ENCODE results near the gene SLC24A3.
A peak's percentile ranks its signal among the peaks of the same experiment; 100 is the strongest.

The SLC24A3 gene

GRCh38 chr20:19652591-19653026, 440.2 kb downstream of the SLC24A3 start:
- Histone ChIP-seq H3K36me3 (ENCODE audit: control insufficient read depth, low read length) (no peaks in the 10 kb centered on the region), H3K9me3 (ENCODE audit: control insufficient read depth, insufficient read depth, low read length) (peaks cover 5% of the 10 kb centered on the region), H3K4me1 (ENCODE audit: control insufficient read depth, low read length) (peaks cover 24% of the 10 kb centered on the region), H4K20me1 (ENCODE audit: control insufficient read depth, insufficient read depth, low read depth, low read length) (no peaks in the 10 kb centered on the region), H3K4me3 (ENCODE audit: low read length) (peak overlapping the region; percentile 37), H3K27me3 (ENCODE audit: control insufficient read depth, low read length) (0 out of 2 replicates have a peak, but pooled peaks cover 4% of the 10 kb centered on the region), H3K4me2 (ENCODE audit: low read length) (peak overlapping the region; percentile 51), H3K9me2 (replicated peaks; ENCODE audit: control insufficient read depth, low read length) (no peaks in the 10 kb centered on the region), H3F3A (ENCODE audit: control insufficient read depth, insufficient read depth) (no peaks in the 10 kb centered on the region), H3K27ac (ENCODE audit: low read depth, low read length) (peak overlapping the region; percentile 32), H3K79me2 (ENCODE audit: control insufficient read depth, low read length) (no peaks in the 10 kb centered on the region)
- TF ChIP-seq CTCF (IDR thresholded peaks at IDR 0.05; ENCODE audit: low read depth, low read length, poor library complexity, severe bottlenecking) (no peak), EZH2phosphoT487 (IDR thresholded peaks at IDR 0.05; ENCODE audit: borderline replicate concordance, low read length) (no peak)

- Histone ChIP-seq H3K27me3 (ENCODE audit: control insufficient read depth, low read length) (0 out of 2 replicates have a peak, but pooled peaks cover 7% of the 10 kb centered on the region), H3K9me3 (ENCODE audit: control insufficient read depth, insufficient read depth, low read length) (peaks cover 5% of the 10 kb centered on the region), H3K4me1 (ENCODE audit: control insufficient read depth, low read length) (peaks cover 31% of the 10 kb centered on the region), H3F3A (ENCODE audit: control insufficient read depth, insufficient read depth) (no peaks in the 10 kb centered on the region), H4K20me1 (ENCODE audit: control insufficient read depth, insufficient read depth, low read depth, low read length) (no peaks in the 10 kb centered on the region), H3K4me2 (ENCODE audit: low read length) (peak overlapping the region; percentile 51; the same call in 1 of the 2 replicates), H3K9me2 (replicated peaks; ENCODE audit: control insufficient read depth, low read length) (no peaks in the 10 kb centered on the region), H3K79me2 (ENCODE audit: control insufficient read depth, low read length) (no peaks in the 10 kb centered on the region), H3K4me3 (ENCODE audit: low read length) (no peak overlapping the region), H3K27ac (ENCODE audit: low read depth, low read length) (no peak overlapping the region), H3K36me3 (ENCODE audit: control insufficient read depth, low read length) (no peaks in the 10 kb centered on the region)
- no peak for TF ChIP-seq EZH2phosphoT487 (IDR thresholded peaks at IDR 0.05; ENCODE audit: borderline replicate concordance, low read length)
These were observed 440.9 kb downstream of the SLC24A3 start for GRCh38 chr20:19653327-19653726.

- Histone ChIP-seq H3K9me2 (replicated peaks; ENCODE audit: control insufficient read depth, low read length) (no peaks in the 10 kb centered on the region), H3F3A (ENCODE audit: control insufficient read depth, insufficient read depth) (no peaks in the 10 kb centered on the region), H3K79me2 (ENCODE audit: control insufficient read depth, low read length) (no peaks in the 10 kb centered on the region), H3K4me3 (ENCODE audit: low read length) (no peak overlapping the region), H3K27me3 (ENCODE audit: control insufficient read depth, low read length) (peaks cover 14% of the 10 kb centered on the region; the same call in 1 of the 2 replicates), H3K4me2 (ENCODE audit: low read length) (no peak overlapping the region), H4K20me1 (ENCODE audit: control insufficient read depth, insufficient read depth, low read depth, low read length) (no peaks in the 10 kb centered on the region), H3K4me1 (ENCODE audit: control insufficient read depth, low read length) (peaks cover 30% of the 10 kb centered on the region), H3K36me3 (ENCODE audit: control insufficient read depth, low read length) (no peaks in the 10 kb centered on the region), H3K27ac (ENCODE audit: low read depth, low read length) (no peak overlapping the region), H3K9me3 (ENCODE audit: control insufficient read depth, insufficient read depth, low read length) (no peaks in the 10 kb centered on the region)
- TF ChIP-seq CTCF (IDR thresholded peaks at IDR 0.05; ENCODE audit: low read depth, low read length, poor library complexity, severe bottlenecking) (no peak), EZH2phosphoT487 (IDR thresholded peaks at IDR 0.05; ENCODE audit: borderline replicate concordance, low read length) (no peak)
These were observed 442.5 kb downstream of the SLC24A3 start for GRCh38 chr20:19654921-19655320.

- H4K20me1 ChIP-seq (ENCODE audit: control insufficient read depth, insufficient read depth, low read depth, low read length) = no peaks in the 10 kb centered on the region
- H3K36me3 ChIP-seq (ENCODE audit: control insufficient read depth, low read length) = no peaks in the 10 kb centered on the region
- peaks cover 16% of the 10 kb centered on the region for H3K4me1 ChIP-seq (ENCODE audit: control insufficient read depth, low read length)
- no peaks in the 10 kb centered on the region for H3F3A ChIP-seq (ENCODE audit: control insufficient read depth, insufficient read depth)
- no peaks in the 10 kb centered on the region for H3K9me2 ChIP-seq (replicated peaks; ENCODE audit: control insufficient read depth, low read length)
- H3K4me2 ChIP-seq (ENCODE audit: low read length) = peak overlapping the region; percentile 7
- no peaks in the 10 kb centered on the region for H3K79me2 ChIP-seq (ENCODE audit: control insufficient read depth, low read length)
- H3K4me3 ChIP-seq (ENCODE audit: low read length) = 0 out of 2 replicates have a peak overlapping the region, but pooled peaks have one; percentile 2
- H3K27me3 ChIP-seq (ENCODE audit: control insufficient read depth, low read length) = peaks cover 28% of the 10 kb centered on the region; the same call in 1 of the 2 replicates
- no peaks in the 10 kb centered on the region for H3K9me3 ChIP-seq (ENCODE audit: control insufficient read depth, insufficient read depth, low read length)
- no peak overlapping the region for H3K27ac ChIP-seq (ENCODE audit: low read depth, low read length)
- TF ChIP-seq EZH2phosphoT487 (IDR thresholded peaks at IDR 0.05; ENCODE audit: borderline replicate concordance, low read length) (no peak), CTCF (IDR thresholded peaks at IDR 0.05; ENCODE audit: low read depth, low read length, poor library complexity, severe bottlenecking) (no peak)
These were observed 445.7 kb downstream of the SLC24A3 start for GRCh38 chr20:19658137-19658536.

All from DOHH2 (cell line).